AG09309 (cell line): ENCODE results near the gene NMNAT3.
A peak's percentile ranks its signal among the peaks of the same experiment; 100 is the strongest.

Experiments
- DNase-seq: peaks from one replicate; pipeline ENCODE4 v3.0.0-alpha.2; 2010; ENCODE audit warnings: low read depth
- H3K4me3 ChIP-seq: 2 replicates; pipeline ENCODE4 v1.5.1; 2011; ENCODE audit warnings: mild to moderate bottlenecking, low read depth, low read length, moderate library complexity; ENCODE audit not compliant: control insufficient read depth
- CTCF ChIP-seq: IDR thresholded peaks from 2 replicates; pipeline ENCODE4 v1.5.1; 2011; ENCODE audit warnings: mild to moderate bottlenecking, low read depth, low read length, inconsistent platforms; ENCODE audit not compliant: insufficient read depth, control insufficient read depth; ENCODE audit errors: missing control alignments

Gene NMNAT3

GRCh38 chr3:139564294-139564861 is 113.4 kb downstream of the NMNAT3 start:
- no peak overlapping the region for H3K4me3 ChIP-seq

GRCh38 chr3:139561959-139562676 is 115.7 kb downstream of the NMNAT3 start:
- DNase-seq = no peak

More at GRCh38 chr3:139564294-139564861, 113.4 kb downstream of the NMNAT3 start:
- DNase-seq = no peak
- no peak for TF ChIP-seq CTCF

GRCh38 chr3:139561255-139561817 is 116.4 kb downstream of the NMNAT3 start:
- DNase-seq = no peak
- no peak for TF ChIP-seq CTCF

More at GRCh38 chr3:139561959-139562676, 115.7 kb downstream of the NMNAT3 start:
- H3K4me3 ChIP-seq = no peak overlapping the region
- TF ChIP-seq CTCF = peak; percentile 64

GRCh38 chr3:139560411-139560810 is 117.4 kb downstream of the NMNAT3 start:
- no peak for TF ChIP-seq CTCF
- no peak overlapping the region for H3K4me3 ChIP-seq
- DNase-seq = no peak

More at GRCh38 chr3:139561255-139561817, 116.4 kb downstream of the NMNAT3 start:
- H3K4me3 ChIP-seq = no peak overlapping the region

- DNase-seq = no peak
- no peak overlapping the region for H3K4me3 ChIP-seq
- TF ChIP-seq CTCF = no peak
Measured at GRCh38 chr3:139559541-139559940, 118.2 kb downstream of the NMNAT3 start.

GRCh38 chr3:139558351-139559266 is 119.2 kb downstream of the NMNAT3 start:
- no peak for DNase-seq
- H3K4me3 ChIP-seq = no peak overlapping the region
- no peak for TF ChIP-seq CTCF
